C4-2B (cell line): ENCODE data around the gene GDPGP1.
"Not testable (repeated sequence)": the region's sequence is repeated elsewhere in the genome, so short reads cannot be mapped to it uniquely, and the experiment has no call there.

Source experiments
- H3K27ac ChIP-seq: fragments of 450-650 bp; 2 replicates; pipeline ENCODE4 v1.5.1; 2017
- CTCF ChIP-seq: fragments of 450-650 bp; conservative IDR thresholded peaks from 2 replicates; pipeline ENCODE4 v1.5.1; 2017; ENCODE audit warnings: mild to moderate bottlenecking
- ZFX ChIP-seq: fragments of 450-650 bp; IDR thresholded peaks from 2 replicates; pipeline ENCODE4 v1.6.1; 2017

Gene GDPGP1

GRCh38 chr15:90266485-90266884, 32.5 kb downstream of the GDPGP1 start:
- TF ChIP-seq CTCF (no peak), ZFX (no peak)
- peak overlapping the region; percentile 90 for H3K27ac ChIP-seq

- TF ChIP-seq ZFX = no peak
- TF ChIP-seq CTCF = no peak
- no peak overlapping the region for H3K27ac ChIP-seq
These were observed 34.4 kb downstream of the GDPGP1 start for GRCh38 chr15:90268415-90268814.

GRCh38 chr15:90270502-90271150, 36.6 kb downstream of the GDPGP1 start:
- no peak for TF ChIP-seq ZFX
- TF ChIP-seq CTCF = no peak
- no peak overlapping the region for H3K27ac ChIP-seq

- H3K27ac ChIP-seq = no peak overlapping the region
- no peak for TF ChIP-seq CTCF
- no peak for TF ChIP-seq ZFX
These were observed 37.6 kb downstream of the GDPGP1 start for GRCh38 chr15:90271459-90272166.

GRCh38 chr15:90278467-90278866, 44.5 kb downstream of the GDPGP1 start:
- H3K27ac ChIP-seq = not testable (repeated sequence)

GRCh38 chr15:90280743-90281142, 46.7 kb downstream of the GDPGP1 start:
- not testable (repeated sequence) for H3K27ac ChIP-seq

GRCh38 chr15:90281637-90282036, 47.6 kb downstream of the GDPGP1 start:
- H3K27ac ChIP-seq = not testable (repeated sequence)

GRCh38 chr15:90286678-90287077, 52.7 kb downstream of the GDPGP1 start:
- TF ChIP-seq ZFX (no peak), CTCF (peak; percentile 66)
- no peak overlapping the region for H3K27ac ChIP-seq

GRCh38 chr15:90287101-90287500, 53.1 kb downstream of the GDPGP1 start:
- no peak for TF ChIP-seq ZFX
- no peak for TF ChIP-seq CTCF
- H3K27ac ChIP-seq = no peak overlapping the region
